Tibial artery (tissue), 4 donors: ENCODE results near the gene MBD1.

Experiments
- DNase-seq, 2 donors: peaks; one replicate each; pipeline ENCODE4 v3.0.0-alpha.2; 2019
- H3K27ac ChIP-seq, 2 donors: fragments of 200-600 bp; sonication (generic) in 1 of 2; 1 replicate in 1 of 2; 2 replicates in 1 of 2; pipeline ENCODE4 v1.5.1; 2018 to 2019; ENCODE audit warnings: mild to moderate bottlenecking in 1 of 2
- H3K27me3 ChIP-seq, 2 donors: fragments of 200-600 bp; sonication (generic) in 1 of 2; one replicate each; pipeline versions ENCODE4 v1.5.1 to v1.6.0; 2016 to 2019
- H3K36me3 ChIP-seq, 3 donors: fragments of 200-600 bp; sonication (generic) in 2 of 3; one replicate each; pipeline ENCODE4 v1.5.1; 2016 to 2019; ENCODE audit warnings: mild to moderate bottlenecking in 2 of 3
- H3K4me1 ChIP-seq, 4 donors: fragments of 200-600 bp; sonication (generic) in 2 of 4; 1 replicate in 3 of 4; 2 replicates in 1 of 4; pipeline ENCODE4 v1.5.1; 2016 to 2019
- H3K4me3 ChIP-seq, 2 donors: fragments of 200-600 bp; sonication (generic) in 1 of 2; 1 replicate in 1 of 2; 2 replicates in 1 of 2; pipeline ENCODE4 v1.5.1; 2018 to 2019; ENCODE audit warnings: mild to moderate bottlenecking in 2 of 2
- H3K9me3 ChIP-seq, 3 donors: fragments of 200-600 bp; sonication (generic) in 1 of 3; one replicate each; pipeline ENCODE4 v1.5.1; 2016 to 2019
- intact Hi-C: fragments of 100-400 bp; cut with DNase I; formaldehyde crosslinking; loops from one replicate; pipeline ENCODE4 v1.15.0; 2023; ENCODE audit warnings: low total_unique reads
- TF ChIP-seq, protein P1 (sequence below), 2 experiments: fragments of 200-600 bp in 1 of 2; fragments of 450-650 bp in 1 of 2; IDR thresholded peaks; one replicate each; pipeline ENCODE4 v1.5.1; 2017 to 2019; ENCODE audit warnings: antibody characterized with exemption in 2 of 2, mild to moderate bottlenecking in 1 of 2, moderate library complexity in 1 of 2

The MBD1 gene, protein sequence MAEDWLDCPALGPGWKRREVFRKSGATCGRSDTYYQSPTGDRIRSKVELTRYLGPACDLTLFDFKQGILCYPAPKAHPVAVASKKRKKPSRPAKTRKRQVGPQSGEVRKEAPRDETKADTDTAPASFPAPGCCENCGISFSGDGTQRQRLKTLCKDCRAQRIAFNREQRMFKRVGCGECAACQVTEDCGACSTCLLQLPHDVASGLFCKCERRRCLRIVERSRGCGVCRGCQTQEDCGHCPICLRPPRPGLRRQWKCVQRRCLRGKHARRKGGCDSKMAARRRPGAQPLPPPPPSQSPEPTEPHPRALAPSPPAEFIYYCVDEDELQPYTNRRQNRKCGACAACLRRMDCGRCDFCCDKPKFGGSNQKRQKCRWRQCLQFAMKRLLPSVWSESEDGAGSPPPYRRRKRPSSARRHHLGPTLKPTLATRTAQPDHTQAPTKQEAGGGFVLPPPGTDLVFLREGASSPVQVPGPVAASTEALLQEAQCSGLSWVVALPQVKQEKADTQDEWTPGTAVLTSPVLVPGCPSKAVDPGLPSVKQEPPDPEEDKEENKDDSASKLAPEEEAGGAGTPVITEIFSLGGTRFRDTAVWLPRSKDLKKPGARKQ

DNA sequence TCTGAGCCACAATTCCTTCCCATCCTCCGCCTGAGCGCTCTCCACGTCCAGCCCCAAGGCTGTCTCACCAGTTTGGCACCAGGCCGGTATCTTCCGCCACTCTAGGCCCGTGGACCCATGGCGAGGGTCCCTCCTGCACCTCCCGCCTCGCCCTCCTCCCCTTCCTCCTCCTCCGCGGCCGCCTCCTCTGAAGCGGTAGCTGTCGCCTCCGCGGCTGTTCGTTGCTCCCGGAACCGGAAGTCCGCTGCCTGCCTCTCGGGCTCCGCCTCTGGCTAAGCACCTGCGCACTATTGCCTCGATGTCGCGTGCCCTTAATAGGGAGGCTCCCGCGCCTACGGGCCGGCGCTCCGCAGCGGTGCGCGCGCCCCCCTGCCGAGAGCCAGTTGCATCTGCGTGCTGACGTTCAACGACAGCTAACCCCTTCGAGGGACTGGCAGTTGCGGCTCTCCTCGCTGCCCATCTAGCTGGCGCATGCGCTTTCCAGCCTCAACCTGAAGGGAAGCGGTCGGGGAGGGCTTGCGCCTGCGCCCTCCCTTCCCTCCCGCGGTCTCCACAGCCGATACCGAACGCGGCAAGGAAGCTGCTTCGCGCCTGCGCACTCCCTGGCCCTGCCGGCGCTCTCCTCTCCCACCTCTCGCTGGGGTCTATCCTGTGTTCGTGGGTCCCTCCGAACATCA is at the start of gene MBD1:
MBD1 (minus strand) TSS at position 229 of the 677 bp plus-strand sequence. CDS start 1,531 bp downstream, outside the sequence.
- TF ChIP-seq, protein P1, sequence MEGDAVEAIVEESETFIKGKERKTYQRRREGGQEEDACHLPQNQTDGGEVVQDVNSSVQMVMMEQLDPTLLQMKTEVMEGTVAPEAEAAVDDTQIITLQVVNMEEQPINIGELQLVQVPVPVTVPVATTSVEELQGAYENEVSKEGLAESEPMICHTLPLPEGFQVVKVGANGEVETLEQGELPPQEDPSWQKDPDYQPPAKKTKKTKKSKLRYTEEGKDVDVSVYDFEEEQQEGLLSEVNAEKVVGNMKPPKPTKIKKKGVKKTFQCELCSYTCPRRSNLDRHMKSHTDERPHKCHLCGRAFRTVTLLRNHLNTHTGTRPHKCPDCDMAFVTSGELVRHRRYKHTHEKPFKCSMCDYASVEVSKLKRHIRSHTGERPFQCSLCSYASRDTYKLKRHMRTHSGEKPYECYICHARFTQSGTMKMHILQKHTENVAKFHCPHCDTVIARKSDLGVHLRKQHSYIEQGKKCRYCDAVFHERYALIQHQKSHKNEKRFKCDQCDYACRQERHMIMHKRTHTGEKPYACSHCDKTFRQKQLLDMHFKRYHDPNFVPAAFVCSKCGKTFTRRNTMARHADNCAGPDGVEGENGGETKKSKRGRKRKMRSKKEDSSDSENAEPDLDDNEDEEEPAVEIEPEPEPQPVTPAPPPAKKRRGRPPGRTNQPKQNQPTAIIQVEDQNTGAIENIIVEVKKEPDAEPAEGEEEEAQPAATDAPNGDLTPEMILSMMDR (IDR thresholded peaks at IDR 0.05): peak; percentile 33 to 35
- intact Hi-C loops: loop anchor here (10.0 kb wide), 2 partner anchors 467 to 913 kb away; partner anchors contain the start of genes ACAA2 and MEX3C
- Histone ChIP-seq H3K27ac (peak within 1 kb of the TSS; percentile 90 to 95), H3K4me1 (peaks cover 5 to 31% (median 23%) of the 10 kb centered on the region in 4 donors), H3K9me3 (no peaks in the 10 kb centered on the region), H3K27me3 (no peaks in the 10 kb centered on the region), H3K36me3 (peaks cover 11 to 54% (median 44%) of the 10 kb centered on the region in 3 donors), H3K4me3 (peak within 1 kb of the TSS; percentile 93 to 95)
- DNase-seq: peak; percentile 97 to 99

DNA sequence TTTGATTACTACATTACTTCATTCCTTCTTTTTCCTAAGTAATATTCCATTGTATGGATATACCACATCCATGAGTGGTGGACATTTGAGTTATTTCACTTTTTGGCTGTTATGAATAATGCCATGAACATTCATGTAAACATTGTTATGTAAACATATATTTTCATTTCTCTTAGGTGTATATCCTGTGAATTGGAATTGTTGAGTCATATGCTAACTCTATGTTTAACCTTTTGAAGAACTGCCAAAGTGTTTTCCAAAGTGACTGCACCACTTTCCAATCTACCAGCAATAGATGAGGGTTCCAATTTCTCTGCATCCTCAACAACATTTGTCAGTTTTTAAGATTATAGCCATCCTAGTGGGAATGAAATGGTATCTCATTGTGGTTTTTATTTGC is 48.9 kb upstream of the MBD1 start:
- DNase-seq: no peak
- Histone ChIP-seq H3K27me3 (peaks cover 0 to 4% of the 10 kb centered on the region in 2 donors), H3K4me1 (no peaks in the 10 kb centered on the region), H3K27ac (no peak overlapping the region), H3K36me3 (no peaks in the 10 kb centered on the region), H3K9me3 (no peaks in the 10 kb centered on the region), H3K4me3 (no peak overlapping the region)
- TF ChIP-seq, protein P1 (IDR thresholded peaks at IDR 0.05): no peak
- intact Hi-C loops: no loop called here

DNA sequence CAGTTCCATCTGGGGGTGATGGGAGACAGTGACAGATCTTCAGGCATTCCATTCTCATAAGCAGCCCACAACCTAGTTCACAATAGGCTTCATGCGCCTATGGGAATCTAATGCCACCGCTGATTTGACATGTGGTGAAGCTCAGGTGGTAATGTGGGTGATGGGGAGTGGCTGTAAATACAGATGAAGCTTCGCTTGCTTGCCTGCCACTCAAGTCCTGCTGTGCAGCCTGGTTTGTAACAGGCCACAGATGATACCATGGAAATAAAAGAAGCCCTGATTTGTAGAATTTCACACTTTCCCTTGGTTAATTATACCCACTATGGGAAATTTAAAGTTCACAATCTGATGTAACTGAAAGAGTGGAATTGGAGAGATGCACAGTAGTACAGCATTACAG is 46.7 kb upstream of the MBD1 start:
- Histone ChIP-seq H3K9me3 (no peaks in the 10 kb centered on the region), H3K4me3 (no peak overlapping the region), H3K4me1 (no peaks in the 10 kb centered on the region), H3K36me3 (no peaks in the 10 kb centered on the region), H3K27ac (no peak overlapping the region), H3K27me3 (peaks cover 0 to 4% of the 10 kb centered on the region in 2 donors)
- TF ChIP-seq, protein P1 (IDR thresholded peaks at IDR 0.05): no peak
- intact Hi-C loops: loop anchor here (10.0 kb wide), 1 partner anchor 57 kb away; no protein-coding TSS in a partner anchor
- no peak for DNase-seq

DNA sequence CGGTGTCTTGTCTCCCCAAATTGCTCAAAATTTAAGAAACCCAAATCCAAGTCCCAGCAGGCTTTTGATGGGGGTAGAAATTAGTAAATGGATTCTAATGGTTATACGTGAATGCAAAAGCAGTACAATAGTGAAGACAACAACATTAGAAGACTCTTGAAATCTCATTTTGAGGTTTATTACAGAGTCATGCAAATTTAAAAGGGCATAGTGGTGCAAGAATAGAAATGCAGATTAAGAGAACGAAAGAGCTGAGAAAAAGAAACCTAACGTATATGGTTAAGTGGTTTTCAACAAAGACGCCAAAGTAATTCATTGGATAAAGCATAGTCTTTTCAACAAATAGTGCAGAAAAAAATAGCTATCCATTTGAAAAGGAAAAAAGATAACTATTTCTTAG is 39.4 kb upstream of the MBD1 start:
- H3K4me3 ChIP-seq: no peak overlapping the region
- H3K9me3 ChIP-seq: no peaks in the 10 kb centered on the region
- DNase-seq: no peak
- no peaks in the 10 kb centered on the region for H3K27me3 ChIP-seq
- no peaks in the 10 kb centered on the region for H3K36me3 ChIP-seq
- TF ChIP-seq, protein P1 (IDR thresholded peaks at IDR 0.05): no peak
- intact Hi-C loops: loop anchor here (10.0 kb wide), 1 partner anchor 64 kb away; no protein-coding TSS in a partner anchor
- H3K4me1 ChIP-seq: no peaks in the 10 kb centered on the region
- no peak overlapping the region for H3K27ac ChIP-seq

DNA sequence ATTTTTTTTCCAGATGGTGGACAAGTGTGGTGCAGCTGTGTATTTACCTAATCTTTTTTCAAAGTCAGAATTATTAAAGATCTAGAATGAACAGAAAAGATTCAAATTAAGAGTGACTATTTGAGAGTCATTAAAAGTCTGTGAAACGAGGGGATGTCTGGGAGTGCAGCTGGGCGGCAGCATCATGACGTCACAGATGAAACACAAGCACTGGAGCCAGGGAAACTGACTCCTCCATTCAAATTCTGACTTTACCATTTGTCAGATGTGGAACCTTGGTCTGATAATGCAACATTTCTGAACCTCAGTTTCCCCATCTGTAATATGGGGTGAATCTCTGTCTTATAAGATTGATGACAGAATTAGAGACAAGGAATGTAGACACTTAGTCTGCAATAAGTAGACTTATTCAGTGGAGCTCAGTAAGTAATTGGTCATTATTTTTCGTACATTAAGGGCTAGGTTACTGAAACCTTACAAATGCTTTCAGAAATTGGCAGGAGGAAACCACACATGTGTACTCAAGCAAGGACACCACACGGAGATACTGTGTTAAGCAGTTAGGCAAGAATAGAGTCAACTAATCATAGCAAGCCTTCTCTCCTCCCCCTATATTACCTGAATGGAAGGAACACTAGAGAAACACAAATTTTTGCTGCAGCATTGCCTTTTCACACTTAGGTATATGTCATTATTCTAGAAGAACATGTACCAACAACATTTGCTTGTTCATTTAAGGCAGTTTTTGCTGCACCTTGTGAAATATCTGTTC is 34.0 kb upstream of the MBD1 start:
- DNase-seq: no peak
- TF ChIP-seq, protein P1 (IDR thresholded peaks at IDR 0.05): no peak
- intact Hi-C loops: no loop called here
- no peaks in the 10 kb centered on the region for H3K9me3 ChIP-seq
- H3K36me3 ChIP-seq: no peaks in the 10 kb centered on the region
- H3K27ac ChIP-seq: no peak overlapping the region
- H3K27me3 ChIP-seq: peaks cover 0 to 6% of the 10 kb centered on the region in 2 donors
- H3K4me1 ChIP-seq: no peaks in the 10 kb centered on the region
- H3K4me3 ChIP-seq: no peak overlapping the region
